B cell (primary cell): Measurements from ENCODE around the gene ADH7. TPM values are rescaled to one million over a fixed set of nuclear protein-coding genes. Genes with fewer than 3 reads are reported as not detected.

Source experiments
- ATAC-seq: fragments of 200-7000 bp; cut with Tn5 transposase; one replicate; pipeline ENCODE4 v1.10.0; 2021; ENCODE audit warnings: low read depth, mild to moderate bottlenecking, moderate number of reproducible peaks, moderate library complexity
- CTCF ChIA-PET: fragments of 350-600 bp; sonication (Branson Sonifier 250); formaldehyde crosslinking; loops from one replicate; lab custom pipeline; 2021; ENCODE audit warnings: antibody characterized with exemption, inconsistent platforms; lab: Charles Lee
- POLR2A ChIA-PET: fragments of 350-600 bp; sonication (Branson Sonifier 250); formaldehyde crosslinking; loops from one replicate; lab custom pipeline; 2021; ENCODE audit warnings: antibody characterized with exemption; lab: Charles Lee
- DNase-seq: peaks from one replicate; pipeline ENCODE4 v3.0.0; 2013
- H2AFZ ChIP-seq: 2 replicates; pipeline ENCODE4 v1.6.1; 2012; ENCODE audit warnings: mild to moderate bottlenecking, low read depth, low read length; ENCODE audit not compliant: insufficient read depth, poor library complexity, severe bottlenecking
- H3K27ac ChIP-seq, 2 donors: 1 replicate in 1 of 2; 2 replicates in 1 of 2; pipeline ENCODE4 v1.5.1; 2012 to 2013; ENCODE audit warnings: low read length in 2 of 2, mild to moderate bottlenecking in 2 of 2, moderate library complexity in 1 of 2
- H3K27me3 ChIP-seq, 4 experiments: fragments of 200-600 bp in 1 of 4; sonication (generic) in 1 of 4; replicated peaks in 1 of 4; 1 replicate in 2 of 4; 2 replicates in 2 of 4; pipeline versions ENCODE4 v1.6.1 to v1.7.0; 2013 to 2016; ENCODE audit warnings: low read length in 3 of 4, mild to moderate bottlenecking in 2 of 4, mixed read lengths in 1 of 4, moderate library complexity in 1 of 4; ENCODE audit not compliant: insufficient read depth in 4 of 4, control insufficient read depth in 3 of 4; ENCODE audit errors: control extremely low read depth in 1 of 4
- H3K36me3 ChIP-seq, 2 experiments: replicated peaks in 1 of 2; 1 replicate in 1 of 2; 2 replicates in 1 of 2; pipeline versions ENCODE4 v1.6.1 to v1.7.1; 2013; ENCODE audit warnings: low read length in 1 of 2; ENCODE audit not compliant: insufficient read depth in 2 of 2, control insufficient read depth in 1 of 2; ENCODE audit errors: control extremely low read depth in 1 of 2, extremely low read depth in 1 of 2
- H3K4me1 ChIP-seq, 2 donors: fragments of 200-600 bp in 1 of 2; sonication (generic) in 1 of 2; 1 replicate in 1 of 2; 2 replicates in 1 of 2; pipeline versions ENCODE4 v1.5.1 to v1.6.1; 2013 to 2017; ENCODE audit warnings: low read length in 2 of 2; ENCODE audit not compliant: control insufficient read depth in 2 of 2, insufficient read depth in 2 of 2
- H3K4me2 ChIP-seq: replicated peaks from 2 replicates; pipeline ENCODE3; 2012; ENCODE audit warnings: mild to moderate bottlenecking, low read depth, low read length; ENCODE audit not compliant: poor library complexity, severe bottlenecking
- H3K4me3 ChIP-seq, 5 experiments: fragments of 200-600 bp in 1 of 5; sonication (generic) in 1 of 5; 1 replicate in 3 of 5; 2 replicates in 2 of 5; pipeline versions ENCODE4 v1.5.1 to v1.7.0; 2011 to 2016; ENCODE audit warnings: low read length in 4 of 5, mild to moderate bottlenecking in 4 of 5, low read depth in 2 of 5, control low read depth in 1 of 5, moderate library complexity in 1 of 5; ENCODE audit not compliant: insufficient read depth in 1 of 5; ENCODE audit errors: control extremely low read depth in 1 of 5, extremely low read depth in 1 of 5
- H3K79me2 ChIP-seq: fragments of 200-600 bp; sonication (generic); one replicate; pipeline ENCODE4 v1.6.0; 2016; ENCODE audit warnings: low read length; ENCODE audit not compliant: control insufficient read depth, insufficient read depth
- H3K9ac ChIP-seq: fragments of 200-600 bp; sonication (generic); 2 replicates; pipeline ENCODE4 v1.6.1; 2017; ENCODE audit warnings: mild to moderate bottlenecking, low read length, moderate library complexity
- H3K9me3 ChIP-seq, 3 donors: one replicate each; pipeline versions ENCODE4 v1.6.1 to v1.7.1; 2013; ENCODE audit warnings: low read length in 2 of 3; ENCODE audit not compliant: control insufficient read depth in 2 of 3, insufficient read depth in 1 of 3; ENCODE audit errors: control extremely low read depth in 1 of 3
- H4K20me1 ChIP-seq: 2 replicates; pipeline ENCODE4 v1.6.0; 2012; ENCODE audit warnings: mild to moderate bottlenecking, low read length; ENCODE audit not compliant: insufficient read depth, control insufficient read depth, poor library complexity, severe bottlenecking
- H3K27ac Mint-ChIP-seq: one replicate; pipeline ENCODE4 v1.8.0; 2021; ENCODE audit warnings: mixed read lengths
- H3K27me3 Mint-ChIP-seq: one replicate; pipeline ENCODE4 v1.8.0; 2021; ENCODE audit warnings: mixed read lengths
- H3K4me1 Mint-ChIP-seq: one replicate; pipeline ENCODE4 v1.8.0; 2021; ENCODE audit warnings: mixed read lengths
- H3K4me3 Mint-ChIP-seq: one replicate; pipeline ENCODE4 v1.8.0; 2021; ENCODE audit warnings: mixed read lengths
- H3K9me3 Mint-ChIP-seq: one replicate; pipeline ENCODE4 v1.8.0; 2022; ENCODE audit warnings: mixed read lengths; ENCODE audit not compliant: insufficient read depth
- CTCF ChIP-seq: fragments of 200-600 bp; IDR thresholded peaks from one replicate; pipeline ENCODE4 v1.8.0; 2022; ENCODE audit warnings: antibody characterized with exemption, mild to moderate bottlenecking
- EZH2 ChIP-seq: IDR thresholded peaks from 2 replicates; pipeline ENCODE4 v1.6.1; 2012; ENCODE audit warnings: borderline replicate concordance, low read depth, mild to moderate bottlenecking, moderate library complexity, low read length; ENCODE audit not compliant: insufficient read depth, poor library complexity, severe bottlenecking
- WGBS: methylation state at CpG from one replicate; pipeline ENCODE4 v1.1.5; 2013; ENCODE audit warnings: missing lambda C conversion rate; ENCODE audit not compliant: insufficient coverage; 5-methylcytosine and 5-hydroxymethylcytosine counted together
- intact Hi-C: fragments of 100-400 bp; cut with micrococcal nuclease; formaldehyde crosslinking; loops from one replicate; pipeline ENCODE4 v1.10.0; 2022
- polyA plus RNA-seq: library from polyadenylated mRNA; depleted of rRNA; stranded (reverse); fragments of >200 nt; gene quantifications from 2 replicates; pipeline ENCODE4 v1.2.3, GENCODE V29; 2012
- total RNA-seq, 2 donors: library from RNA; stranded (reverse); fragments of 120-200 nt in 1 of 2; gene quantifications; 1 replicate in 1 of 2; 2 replicates in 1 of 2; pipeline versions ENCODE4 v1.2.3 to v1.2.4, GENCODE V29; 2013 to 2022

ADH7 gene
- total and polyA plus RNA-seq, 2 donors (not counting 1 experiment from before 2014, with no cell fraction given) = not detected

- Mint-ChIP-seq H3K27ac (no peak overlapping the region), H3K4me3 (no peak overlapping the region), H3K4me1 (peaks cover 2% of the 10 kb centered on the region), H3K27me3 (no peaks in the 10 kb centered on the region), H3K9me3 (no peaks in the 10 kb centered on the region)
- H3K27me3 ChIP-seq = no peaks in the 10 kb centered on the region
- H3K4me1 ChIP-seq = no peaks in the 10 kb centered on the region
- intact Hi-C loops = loop anchor here (2.0 kb wide), 2 partner anchors 409 to 1253 kb away; partner anchors contain the start of gene METAP1
- CTCF ChIA-PET = interaction anchor here (0.6 to 1.8 kb wide), 7 partner anchors 16 to 1291 kb away, joined by 3 to 5 read pairs (median 4); no protein-coding TSS in a partner anchor
- H3K36me3 ChIP-seq = no peaks in the 10 kb centered on the region
- H3K9me3 ChIP-seq = no peaks in the 10 kb centered on the region
- H3K79me2 ChIP-seq = no peaks in the 10 kb centered on the region
- no peak overlapping the region for H3K4me3 ChIP-seq
- no peak overlapping the region for H3K9ac ChIP-seq
- TF ChIP-seq EZH2 (no peak), CTCF (no peak)
- H3K27ac ChIP-seq = no peak overlapping the region
- WGBS = 90% methylated on average over 2 of the region's 5 CpGs
- ATAC-seq (no peak), DNase-seq (no peak)
- H4K20me1 ChIP-seq = no peaks in the 10 kb centered on the region
- no peak overlapping the region for H3K4me2 ChIP-seq
- no peak overlapping the region for H2AFZ ChIP-seq
- POLR2A ChIA-PET = no interaction called here
Measured at GRCh38 chr4:99403380-99404184, 31.6 kb downstream of the ADH7 start.

- Mint-ChIP-seq H3K4me3 (no peak overlapping the region), H3K27ac (no peak overlapping the region), H3K4me1 (peaks cover 2% of the 10 kb centered on the region), H3K9me3 (no peaks in the 10 kb centered on the region), H3K27me3 (no peaks in the 10 kb centered on the region)
- Histone ChIP-seq H3K36me3 (no peaks in the 10 kb centered on the region), H3K9ac (no peak overlapping the region), H3K27me3 (no peaks in the 10 kb centered on the region), H3K9me3 (no peaks in the 10 kb centered on the region), H3K4me2 (no peak overlapping the region), H3K4me3 (no peak overlapping the region), H2AFZ (no peak overlapping the region), H4K20me1 (no peaks in the 10 kb centered on the region), H3K4me1 (no peaks in the 10 kb centered on the region), H3K79me2 (no peaks in the 10 kb centered on the region), H3K27ac (no peak overlapping the region)
- TF ChIP-seq CTCF (no peak), EZH2 (no peak)
- ATAC-seq (no peak), DNase-seq (no peak)
- ChIA-PET POLR2A (no interaction called here), CTCF (interaction anchor here (0.7 to 1.4 kb wide), 4 partner anchors 15 to 1290 kb away, joined by 3 to 4 read pairs (median 3); no protein-coding TSS in a partner anchor)
- intact Hi-C loops = no loop called here
- WGBS = 94% methylated on average over 2 of the region's 3 CpGs
Measured at GRCh38 chr4:99402765-99403164, 32.4 kb downstream of the ADH7 start.
